HG02571 (cell line): ENCODE measurements around the gene FHIT.

Source experiments
- ATAC-seq: cut with Tn5 transposase; IDR thresholded peaks from one replicate; pipeline ENCODE4 v1.9.1; 2021; ENCODE audit warnings: mild to moderate bottlenecking, moderate library complexity; ENCODE audit not compliant: unreplicated experiment

The FHIT gene

GRCh38 chr3:60149501-60149900 is 1101.8 kb downstream of the FHIT start:
- ATAC-seq: no peak

DNA sequence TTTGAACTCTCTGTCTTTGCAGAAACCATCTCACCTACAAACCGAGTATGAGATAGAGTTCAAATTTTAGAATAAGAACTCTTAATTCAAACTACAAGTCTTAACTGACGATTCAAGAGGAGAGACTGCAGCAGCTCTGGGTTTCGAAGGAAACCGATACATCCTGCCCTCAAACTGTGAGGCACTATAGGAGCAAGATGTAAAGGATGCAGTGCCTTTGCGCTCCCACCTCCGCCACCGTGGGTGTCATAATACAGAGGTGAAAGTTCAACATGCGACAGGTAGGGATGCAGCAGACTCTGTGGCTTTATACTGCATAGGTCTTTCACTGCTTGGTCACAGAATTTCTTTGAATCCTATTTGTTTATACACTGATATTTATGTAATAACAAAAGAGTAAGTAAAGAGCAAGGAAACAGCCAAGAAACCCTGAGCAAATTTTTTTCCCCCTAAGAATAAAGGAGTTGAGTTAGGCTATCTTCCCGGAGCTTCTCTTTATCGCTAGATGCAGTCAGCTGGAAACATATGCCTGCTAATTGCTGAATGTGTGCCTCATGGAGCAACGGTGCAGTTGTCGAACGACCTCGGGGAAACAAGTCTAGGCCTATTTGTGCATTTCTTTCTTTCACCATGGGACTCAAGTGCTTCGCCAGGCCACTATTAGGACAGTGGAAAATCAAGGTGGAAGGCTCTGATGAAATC is 1103.9 kb downstream of the FHIT start:
- ATAC-seq: no peak

DNA sequence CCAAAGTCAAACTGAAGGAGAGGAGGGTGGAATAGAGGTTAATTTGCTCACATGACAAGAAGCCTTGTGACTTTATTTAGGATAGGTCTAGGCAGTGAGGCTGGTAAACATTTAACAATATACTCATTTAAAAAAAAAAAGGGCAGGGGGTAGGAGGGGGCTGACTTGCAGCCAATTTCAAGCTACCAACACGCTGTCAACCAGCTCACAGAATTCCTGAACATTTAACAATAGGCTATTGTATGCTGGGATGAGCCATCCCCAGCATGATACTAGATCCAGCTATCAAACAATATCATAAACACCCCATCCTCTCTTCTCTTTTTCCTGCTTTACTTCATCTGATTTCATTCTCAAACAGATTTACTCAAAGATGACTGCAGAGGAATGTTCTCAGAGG is 1105.1 kb downstream of the FHIT start:
- ATAC-seq: no peak

GRCh38 chr3:60144071-60144470 is 1107.2 kb downstream of the FHIT start:
- ATAC-seq: no peak

GRCh38 chr3:60142009-60142408 is 1109.2 kb downstream of the FHIT start:
- ATAC-seq: no peak

DNA sequence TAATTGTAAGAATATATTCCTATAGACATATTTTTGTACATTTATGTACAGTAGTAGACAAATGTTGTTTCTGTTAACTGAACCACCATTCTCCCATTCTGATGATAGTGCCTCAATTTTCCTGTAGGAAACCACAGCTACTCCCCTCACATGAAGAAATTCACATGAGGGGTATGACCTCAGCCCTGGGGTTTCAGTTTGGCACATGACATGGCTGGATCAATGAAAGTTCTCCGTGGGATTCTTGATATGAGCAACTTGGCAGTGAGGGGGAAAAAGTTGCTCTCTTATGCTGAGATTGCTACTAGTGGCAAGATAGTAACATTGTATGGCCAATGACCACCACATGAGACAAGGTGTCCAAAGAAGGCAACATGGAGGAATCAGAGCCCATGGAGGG is 1111.1 kb downstream of the FHIT start:
- no peak for ATAC-seq

GRCh38 chr3:60136601-60137000 is 1114.7 kb downstream of the FHIT start:
- ATAC-seq: no peak

DNA sequence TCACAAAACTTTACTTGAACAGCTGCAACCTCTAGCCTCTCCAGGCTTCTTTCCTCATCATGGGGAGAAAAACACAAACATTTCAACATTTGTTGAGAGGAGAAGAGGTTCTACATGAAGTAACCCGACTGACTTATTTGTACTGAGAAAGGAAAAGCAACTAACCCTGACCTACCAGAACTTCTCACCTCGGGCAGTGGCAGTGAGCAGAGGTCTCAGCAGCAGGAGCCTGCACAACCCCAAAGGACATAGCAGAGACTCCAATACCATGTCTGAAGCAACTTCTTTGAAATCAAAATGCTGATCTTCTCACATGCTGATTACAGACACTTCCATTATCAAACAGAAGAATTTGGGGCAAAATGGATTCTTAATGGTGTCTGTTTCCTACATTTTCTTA is 1115.8 kb downstream of the FHIT start:
- no peak for ATAC-seq

DNA sequence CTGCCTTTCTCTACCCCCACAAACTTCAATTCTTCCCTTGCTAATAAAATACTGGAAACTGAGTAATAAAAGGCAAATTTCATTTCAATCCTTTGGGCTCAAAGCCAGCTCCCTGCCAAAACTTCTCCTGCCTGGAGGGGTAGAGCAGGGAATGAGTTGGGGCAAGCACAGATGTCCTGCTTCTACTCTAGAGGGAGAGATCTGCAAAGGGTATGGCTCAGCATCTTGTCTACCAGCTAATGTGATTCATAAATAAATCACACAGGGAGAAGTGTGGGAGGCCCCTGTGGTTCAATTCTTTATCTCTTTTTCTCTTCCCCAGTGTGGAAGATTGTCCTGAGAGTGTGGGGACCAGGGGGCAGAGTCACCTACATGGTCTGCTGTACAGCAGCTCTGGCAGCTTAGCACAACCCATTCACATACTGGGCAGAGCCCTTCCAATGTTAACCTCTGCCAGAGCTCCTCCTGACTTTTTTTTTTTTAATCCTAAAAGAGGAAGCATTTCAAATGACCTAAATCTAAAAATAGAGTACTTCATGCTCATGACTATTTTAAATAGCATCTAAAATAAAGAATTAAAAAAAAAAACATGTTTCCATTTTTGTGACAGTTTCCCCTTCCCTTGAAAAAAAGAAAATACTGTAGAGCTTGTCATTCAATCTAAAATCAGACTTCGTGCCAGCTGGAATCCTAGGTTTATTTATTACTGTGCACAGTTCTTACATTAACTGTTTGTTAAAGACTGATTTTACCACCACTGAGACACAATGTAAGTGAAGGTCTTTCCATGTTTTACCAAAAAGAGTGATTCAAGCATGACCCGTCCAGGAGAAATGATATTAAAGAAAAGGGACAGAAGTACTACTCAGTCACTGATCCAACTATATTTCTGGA is 1117.7 kb downstream of the FHIT start:
- ATAC-seq: no peak

GRCh38 chr3:60131618-60132017 is 1119.6 kb downstream of the FHIT start:
- no peak for ATAC-seq

DNA sequence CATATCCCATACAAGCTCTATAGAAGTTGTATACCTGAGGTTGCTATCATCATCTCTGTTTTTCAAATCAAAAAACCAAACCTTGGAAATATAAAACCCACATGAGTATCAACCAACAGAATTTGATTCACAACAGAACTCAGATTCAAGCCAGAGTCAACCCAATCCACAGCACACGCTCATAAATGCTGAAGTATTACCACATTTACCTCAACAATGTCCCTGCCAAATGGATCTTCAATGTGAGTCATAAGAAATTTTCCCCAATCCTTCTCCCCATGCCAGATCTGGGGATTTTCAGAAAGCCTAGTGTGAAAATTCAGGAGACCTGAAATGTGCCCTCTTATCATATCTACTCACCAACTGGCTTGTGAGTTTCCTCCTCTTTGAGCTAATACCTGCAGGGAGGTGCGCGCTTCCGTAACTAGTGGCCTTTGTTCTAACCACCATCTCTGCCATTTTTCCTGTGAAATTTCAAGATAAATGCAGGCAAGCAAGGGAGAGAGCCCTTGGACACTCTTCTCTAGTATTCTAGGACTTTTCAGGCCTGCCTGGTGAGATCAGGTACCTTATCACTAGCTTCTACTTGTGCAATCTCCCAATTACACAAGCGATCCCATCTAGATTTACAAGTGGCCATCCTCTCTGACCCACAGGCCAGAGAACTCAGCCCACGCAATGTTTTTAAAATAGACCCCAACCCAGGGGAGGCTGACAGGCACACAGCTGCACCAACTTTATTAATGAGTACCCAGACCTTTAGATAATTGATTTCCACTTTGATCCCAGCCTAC is 1124.5 kb downstream of the FHIT start:
- ATAC-seq: no peak

DNA sequence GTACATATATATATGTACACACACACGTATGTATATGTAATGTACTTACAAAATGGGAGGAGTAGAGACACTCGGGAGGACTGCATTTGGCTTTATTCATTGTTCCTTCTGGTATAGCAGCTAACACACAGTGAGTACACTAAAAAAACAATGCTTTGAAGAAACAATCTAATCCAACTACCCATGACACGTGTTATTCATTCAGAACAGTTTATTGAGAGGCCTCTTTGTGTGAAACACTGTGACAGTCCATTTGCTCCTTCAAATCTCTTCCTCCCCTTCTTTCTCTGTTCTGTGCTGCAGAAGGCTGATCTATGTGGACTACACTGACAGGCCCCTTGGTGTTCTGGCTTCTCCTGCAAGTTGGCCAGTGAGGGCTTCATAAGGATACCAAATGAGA is 1125.6 kb downstream of the FHIT start:
- no peak for ATAC-seq

DNA sequence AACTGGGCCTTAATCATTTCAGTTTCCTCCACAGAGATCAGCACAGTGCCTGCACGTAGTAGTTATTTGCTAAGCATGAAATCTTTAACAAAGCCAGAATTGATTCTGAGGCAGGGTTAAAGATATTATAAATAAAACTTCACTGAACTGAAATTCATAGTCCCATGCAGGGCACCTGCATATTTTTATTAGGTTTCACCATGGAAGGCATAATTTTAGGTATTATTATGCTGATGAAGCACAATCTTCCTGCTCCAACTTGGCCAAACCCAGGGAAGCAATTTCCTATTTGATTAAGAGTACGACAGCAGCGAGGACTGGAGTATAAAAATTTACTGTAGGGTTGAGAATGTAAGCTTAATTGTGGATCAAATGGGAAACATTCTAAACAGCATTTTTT is 1131.0 kb downstream of the FHIT start:
- no peak for ATAC-seq

DNA sequence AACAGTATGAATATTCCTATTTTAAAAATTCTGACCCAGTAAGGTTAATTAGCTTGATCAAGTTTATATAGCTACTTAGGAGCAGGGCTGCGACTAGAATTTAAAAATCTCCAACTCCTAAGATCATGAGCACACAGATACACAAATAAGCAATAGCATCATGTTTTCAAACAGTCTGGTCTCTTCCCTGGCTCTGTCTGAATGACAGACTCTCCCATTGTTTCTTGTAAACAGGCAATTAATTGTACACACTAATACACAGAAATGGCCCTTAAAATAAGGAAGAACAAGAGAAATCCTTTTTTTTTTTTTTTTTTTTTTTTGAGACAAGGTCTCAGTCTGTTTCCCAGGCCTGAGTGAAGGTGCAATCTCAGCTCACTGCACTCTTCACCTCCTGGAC is 1137.1 kb downstream of the FHIT start:
- no peak for ATAC-seq

GRCh38 chr3:60107275-60107674 is 1144.0 kb downstream of the FHIT start:
- ATAC-seq: no peak

GRCh38 chr3:60102154-60102553 is 1149.1 kb downstream of the FHIT start:
- no peak for ATAC-seq

- no peak for ATAC-seq
These were observed 1149.6 kb downstream of the FHIT start for GRCh38 chr3:60101621-60102020.

- ATAC-seq: no peak
These were observed 1154.8 kb downstream of the FHIT start for GRCh38 chr3:60096403-60096802.

- no peak for ATAC-seq
These were observed 1155.3 kb downstream of the FHIT start for GRCh38 chr3:60095930-60096329.

- no peak for ATAC-seq
These were observed 1155.7 kb downstream of the FHIT start for GRCh38 chr3:60095516-60095915.

DNA sequence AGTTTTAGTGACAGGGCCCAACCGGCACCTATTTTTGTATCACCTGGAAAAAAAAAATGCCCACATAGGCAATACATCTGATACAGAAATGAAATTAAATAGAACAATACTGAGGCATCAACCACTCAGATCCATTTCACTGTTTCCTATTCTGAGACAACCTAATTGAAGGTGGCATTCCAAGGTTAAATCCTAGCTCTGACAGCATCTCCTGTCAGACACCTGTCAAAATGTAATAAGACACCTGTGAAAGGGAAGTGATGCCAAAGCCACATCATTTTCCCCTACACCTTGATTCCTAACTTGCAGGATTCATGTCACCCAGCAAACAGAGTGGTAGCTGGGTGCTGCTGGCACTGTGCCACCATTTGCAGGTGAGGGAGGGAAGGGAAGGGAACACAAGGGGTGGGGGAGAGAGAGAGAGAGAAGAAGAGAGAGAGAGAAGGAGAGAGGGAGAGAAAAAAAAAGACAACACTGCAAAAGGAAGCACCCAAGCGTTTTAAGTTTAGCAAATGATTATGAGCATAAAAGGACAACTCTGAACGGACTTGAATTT is 1156.8 kb downstream of the FHIT start:
- no peak for ATAC-seq
